BE2C (cell line): ENCODE measurements around the gene HSPA1B.
"Not testable (repeated sequence)": the region's sequence is repeated elsewhere in the genome, so short reads cannot be mapped to it uniquely, and the experiment has no call there.

Experiments
- DNase-seq: peaks from one replicate; pipeline ENCODE4 v3.0.0-alpha.2; 2020
- H3K27me3 ChIP-seq: fragments of 250-450 bp; sonication (Bioruptor Pico); 2 replicates; pipeline ENCODE4 v1.5.1; 2020; ENCODE audit warnings: mild to moderate bottlenecking
- H3K36me3 ChIP-seq: fragments of 250-450 bp; sonication (Bioruptor Pico); 2 replicates; pipeline ENCODE4 v1.5.1; 2020; ENCODE audit warnings: mild to moderate bottlenecking
- H3K4me1 ChIP-seq: fragments of 250-450 bp; sonication (Bioruptor Pico); 2 replicates; pipeline ENCODE4 v1.5.1; 2020
- H3K4me3 ChIP-seq: 2 replicates; pipeline ENCODE4 v1.5.1; 2011; ENCODE audit warnings: low read depth, low read length
- H3K9me3 ChIP-seq: fragments of 250-450 bp; sonication (Bioruptor Pico); 2 replicates; pipeline ENCODE4 v1.5.1; 2020
- CTCF ChIP-seq: IDR thresholded peaks from 2 replicates; pipeline ENCODE4 v1.5.1; 2012; ENCODE audit warnings: mild to moderate bottlenecking, low read depth, low read length

Gene HSPA1B

GRCh38 chr6:31792090-31792374 lies 35.5 kb upstream of the HSPA1B start:
- no peak for TF ChIP-seq CTCF
- Histone ChIP-seq H3K9me3 (no peaks in the 10 kb centered on the region), H3K27me3 (no peaks in the 10 kb centered on the region), H3K4me1 (no peaks in the 10 kb centered on the region), H3K36me3 (peaks cover 50% of the 10 kb centered on the region), H3K4me3 (no peak overlapping the region)
- DNase-seq, result no peak

GRCh38 chr6:31792761-31793171 lies 34.8 kb upstream of the HSPA1B start:
- H3K9me3 ChIP-seq, result no peaks in the 10 kb centered on the region
- H3K36me3 ChIP-seq, result peaks cover 44% of the 10 kb centered on the region
- DNase-seq, result no peak
- no peaks in the 10 kb centered on the region for H3K4me1 ChIP-seq
- H3K4me3 ChIP-seq, result no peak overlapping the region
- no peak for TF ChIP-seq CTCF
- H3K27me3 ChIP-seq, result no peaks in the 10 kb centered on the region

GRCh38 chr6:31793927-31794245 lies 33.7 kb upstream of the HSPA1B start:
- Histone ChIP-seq H3K36me3 (peaks cover 47% of the 10 kb centered on the region), H3K4me3 (peak overlapping the region; percentile 100)

GRCh38 chr6:31794294-31794865 lies 33.2 kb upstream of the HSPA1B start:
- DNase-seq, result no peak
- H3K4me3 ChIP-seq, result peak overlapping the region; percentile 100
- H3K9me3 ChIP-seq, result no peaks in the 10 kb centered on the region
- H3K36me3 ChIP-seq, result peaks cover 42% of the 10 kb centered on the region
- H3K27me3 ChIP-seq, result no peaks in the 10 kb centered on the region
- H3K4me1 ChIP-seq, result no peaks in the 10 kb centered on the region
- TF ChIP-seq CTCF, result no peak

More at GRCh38 chr6:31793927-31794245, 33.7 kb upstream of the HSPA1B start:
- H3K4me1 ChIP-seq, DNase-seq, H3K9me3 ChIP-seq, H3K27me3 ChIP-seq: not testable (repeated sequence)

- Histone ChIP-seq H3K9me3 (no peaks in the 10 kb centered on the region), H3K36me3 (peaks cover 38% of the 10 kb centered on the region), H3K4me3 (peak overlapping the region; percentile 100), H3K27me3 (no peaks in the 10 kb centered on the region), H3K4me1 (no peaks in the 10 kb centered on the region)
- DNase-seq, result no peak
- TF ChIP-seq CTCF, result no peak
These were observed 32.5 kb upstream of the HSPA1B start for GRCh38 chr6:31794866-31795615.

- Histone ChIP-seq H3K27me3 (no peaks in the 10 kb centered on the region), H3K36me3 (peaks cover 31% of the 10 kb centered on the region)
- TF ChIP-seq CTCF, result peak; percentile 72
These were observed 31.8 kb upstream of the HSPA1B start, which contains the start of gene VARS1 for GRCh38 chr6:31795616-31796298. TSS of gene VARS1 (minus strand) at chr6:31795752. CDS start at chr6:31795217, 535 bp downstream.

More at GRCh38 chr6:31795616-31796298, 31.8 kb upstream of the HSPA1B start, which contains the start of gene VARS1:
- H3K4me1 ChIP-seq, result no peaks in the 10 kb centered on the region
- peak; percentile 93 for DNase-seq
- peak within 1 kb of the TSS; percentile 100 for H3K4me3 ChIP-seq
- H3K9me3 ChIP-seq, result no peaks in the 10 kb centered on the region
